Measurements from ENCODE around the gene NUP160. TPM values are rescaled to one million over a fixed set of nuclear protein-coding genes. Genes with fewer than 3 reads are reported as not detected.
A peak's percentile ranks its signal among the peaks of the same experiment; 100 is the strongest.

Gene NUP160
- total and polyA plus RNA-seq, 10 of the 15 experiments (the other 5 are each of a cell fraction or from before 2014, with no cell fraction given): 24.0 to 87.6 (median 54.6) TPM

GRCh38 chr11:47766509-47767227 lies 81.5 kb downstream of the NUP160 start (continued):
- no peak for TF ChIP-seq IRF5 (IDR thresholded peaks at IDR 0.05; ENCODE audit: borderline replicate concordance)
- 0 out of 2 replicates have a peak, but pooled peaks have one; percentile 53 for TF ChIP-seq ZSCAN29 (IDR thresholded peaks at IDR 0.05)
- TF ChIP-seq TCF7 (IDR thresholded peaks at IDR 0.05; ENCODE audit: borderline replicate concordance): no peak
- no peak for TF ChIP-seq ZNF24 (IDR thresholded peaks at IDR 0.05)
- no peak for TF ChIP-seq ZBTB4 (CRISPR knock-in tag; IDR thresholded peaks at IDR 0.05)
- TF ChIP-seq PML (IDR thresholded peaks at IDR 0.05; ENCODE audit: low read length): 0 out of 2 replicates have a peak, but pooled peaks have one; percentile 37
- TF ChIP-seq POU2F2 (IDR thresholded peaks at IDR 0.05; ENCODE audit: borderline replicate concordance, low read depth, low read length): no peak
- no peak for TF ChIP-seq TCF3 (IDR thresholded peaks at IDR 0.05; ENCODE audit: borderline replicate concordance, insufficient read depth, low read depth, low read length)
- peak; percentile 80 for TF ChIP-seq MXI1 (IDR thresholded peaks at IDR 0.05; ENCODE audit: low read depth, low read length)
- TF ChIP-seq ELK1 (IDR thresholded peaks at IDR 0.05; ENCODE audit: low read depth, low read length): no peak
- peak; percentile 96 for TF ChIP-seq GATAD2B (conservative IDR thresholded peaks at IDR 0.05; ENCODE audit: low read depth)
- TF ChIP-seq STAT3 (IDR thresholded peaks at IDR 0.05; ENCODE audit: low read depth, low read length): no peak
- TF ChIP-seq CEBPB (IDR thresholded peaks at IDR 0.05; ENCODE audit: borderline replicate concordance in 1 of 2, low read depth in 2 of 2, low read length in 2 of 2): no peak
- no peak for TF ChIP-seq SMC3 (IDR thresholded peaks at IDR 0.05; ENCODE audit: borderline replicate concordance, low read length)
- no peak for TF ChIP-seq PAX8 (IDR thresholded peaks at IDR 0.05)
- no peak for TF ChIP-seq SP1 (IDR thresholded peaks at IDR 0.05; ENCODE audit: low read depth, low read length)
- no peak for TF ChIP-seq MYB (IDR thresholded peaks at IDR 0.05; ENCODE audit: borderline replicate concordance, low read depth, low read length)
- TF ChIP-seq ZNF592 (IDR thresholded peaks at IDR 0.05): no peak
- TF ChIP-seq MTA2 (IDR thresholded peaks at IDR 0.05; ENCODE audit: low read depth): no peak
- TF ChIP-seq IRF3 (IDR thresholded peaks at IDR 0.05): no peak

All from GM12878 (cell line).